ENCODE data around the gene INTS6L.
A peak's percentile ranks its signal among the peaks of the same experiment; 100 is the strongest.
"Not testable (repeated sequence)": the region's sequence is repeated elsewhere in the genome, so short reads cannot be mapped to it uniquely, and the experiment has no call there.

INTS6L gene

DNA sequence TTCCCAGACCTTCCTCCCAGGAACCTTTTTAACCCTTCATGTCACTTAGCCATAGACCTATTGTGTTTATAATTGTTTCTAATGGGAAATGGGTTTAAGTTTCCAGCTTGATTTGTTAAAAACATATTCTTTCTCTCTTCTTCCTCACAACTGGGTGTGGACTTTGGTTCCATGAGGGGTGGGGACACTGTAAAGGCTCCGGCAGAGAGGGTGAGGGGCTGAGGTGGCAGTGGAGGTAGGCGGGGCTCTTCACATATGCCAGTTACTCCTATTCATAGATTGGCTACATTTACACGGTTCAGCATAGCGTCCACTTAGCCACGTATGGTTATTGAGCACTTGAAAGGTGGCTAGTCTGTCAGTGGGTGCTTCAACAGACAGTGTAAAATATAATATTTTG, 7.8 kb downstream of the INTS6L start:
- DNase-seq (ENCODE audit: low spot score), result no peak

DNA sequence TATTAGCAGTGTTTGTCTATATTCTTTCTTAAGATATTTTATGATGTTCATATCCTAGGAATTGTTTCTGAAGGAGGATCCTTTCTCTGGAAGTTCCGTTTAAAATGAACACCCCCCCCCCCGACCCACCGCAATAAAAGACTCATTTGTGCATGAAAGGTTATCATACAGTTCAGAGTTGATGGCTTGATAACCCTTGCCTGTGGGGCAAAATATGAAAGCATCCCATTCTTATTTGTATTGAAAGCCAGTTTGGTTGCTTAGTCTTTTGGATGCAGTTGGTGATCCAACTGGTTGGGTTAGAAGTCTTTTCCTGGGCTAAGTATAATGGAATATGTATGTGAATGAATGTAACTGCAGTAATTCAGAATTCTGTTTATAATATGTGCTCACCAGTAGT, 8.3 kb downstream of the INTS6L start:
- no peak for DNase-seq (ENCODE audit: low spot score)

DNA sequence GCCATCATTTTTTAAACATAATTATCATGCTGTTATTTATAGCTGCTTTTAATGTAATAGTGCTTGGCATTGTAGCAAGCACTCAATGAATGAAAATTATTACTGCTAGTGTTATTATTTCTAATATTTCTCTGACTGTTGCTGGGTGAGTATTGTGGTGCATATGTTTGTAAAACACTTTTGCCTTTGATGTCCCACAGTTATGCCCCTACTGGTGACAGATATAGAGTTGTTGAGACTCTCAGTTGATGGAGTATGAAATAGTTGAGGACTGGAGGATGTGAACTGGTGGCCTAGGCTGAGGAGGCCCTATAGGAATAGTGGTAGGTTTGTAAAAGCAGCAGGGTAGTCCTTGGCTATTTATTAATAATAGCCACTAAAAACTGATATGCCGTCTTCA, 9.6 kb downstream of the INTS6L start:
- DNase-seq (ENCODE audit: low spot score), result no peak

DNA sequence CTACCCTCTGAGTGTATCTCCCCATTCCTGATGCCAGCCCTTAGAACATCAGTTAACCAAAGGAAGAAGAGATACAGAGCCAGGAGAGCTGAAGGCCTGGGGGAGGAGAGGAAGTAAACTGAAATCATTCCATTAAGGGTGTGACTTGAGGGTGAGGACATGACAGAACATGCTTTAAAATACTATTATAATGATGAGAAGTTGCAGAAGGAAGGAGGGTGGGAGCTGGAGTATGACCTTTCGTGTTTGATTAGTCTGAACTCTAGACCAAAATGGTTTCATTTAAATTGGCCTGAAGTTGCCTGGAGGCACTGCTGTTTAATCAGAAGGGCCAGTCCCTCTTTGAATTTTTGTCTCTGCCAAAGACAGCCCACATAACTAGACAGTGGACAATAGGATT, 11.4 kb downstream of the INTS6L start:
- DNase-seq (ENCODE audit: low spot score), result no peak

DNA sequence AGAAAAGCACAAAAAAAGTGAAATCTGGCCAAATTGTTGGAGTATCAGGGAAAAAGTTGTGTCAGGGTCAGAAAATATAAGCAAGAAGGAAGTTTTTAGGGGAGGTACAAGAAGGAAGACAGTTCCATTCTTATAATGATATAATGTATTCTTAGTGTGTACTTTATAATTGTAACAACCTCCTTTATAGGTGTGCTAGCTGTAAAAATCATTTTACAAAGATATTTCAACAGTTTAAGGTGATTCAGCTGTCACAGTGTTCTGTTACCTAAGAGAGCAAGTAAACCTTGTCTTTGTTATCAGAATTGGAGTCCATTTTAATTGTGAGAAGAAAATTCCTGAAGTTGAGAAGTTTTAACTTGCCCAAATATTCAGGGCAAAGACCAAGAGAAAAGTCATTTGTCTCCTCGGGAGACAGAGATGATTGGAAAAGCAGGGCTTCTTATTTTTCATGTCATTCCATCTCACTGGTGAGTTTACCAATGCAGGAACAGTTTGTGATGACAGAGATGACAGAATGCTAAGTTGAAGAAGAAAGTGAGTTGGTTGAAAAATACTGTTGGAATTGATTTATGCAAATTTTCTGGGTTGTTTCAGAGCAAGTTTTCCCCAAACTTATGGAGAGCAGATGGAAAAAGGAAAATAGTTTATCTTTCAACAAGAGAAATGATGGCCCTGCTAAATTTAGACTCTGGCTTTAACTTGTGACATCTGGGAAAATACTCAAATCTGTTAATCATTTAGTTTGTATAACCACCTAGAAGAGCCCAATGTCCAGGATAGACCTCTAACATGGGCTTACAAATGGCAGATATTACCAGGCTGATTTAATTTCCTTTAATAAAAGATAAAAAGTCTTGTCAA, 14.8 kb downstream of the INTS6L start:
- DNase-seq (ENCODE audit: low spot score), result no peak

DNA sequence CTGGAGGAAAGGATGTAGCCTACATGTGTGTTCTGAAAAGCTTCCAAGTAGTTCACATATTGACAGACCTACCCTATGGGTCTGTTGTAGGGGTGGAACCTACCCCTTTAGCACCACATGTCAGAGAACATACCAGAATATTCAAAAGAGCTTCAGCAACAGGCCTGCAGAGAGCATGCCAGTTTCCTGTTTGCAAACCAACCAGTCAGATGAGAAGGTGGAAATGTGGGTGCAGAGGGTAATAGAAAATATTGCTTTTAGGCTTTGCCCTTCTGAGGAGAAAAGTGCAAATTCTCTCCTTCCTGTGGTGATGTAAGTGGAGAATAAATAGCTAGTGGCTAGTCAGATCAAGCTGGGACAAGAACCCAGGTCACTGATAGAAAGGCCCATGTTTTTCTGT, 16.4 kb downstream of the INTS6L start:
- no peak for DNase-seq (ENCODE audit: low spot score)

DNA sequence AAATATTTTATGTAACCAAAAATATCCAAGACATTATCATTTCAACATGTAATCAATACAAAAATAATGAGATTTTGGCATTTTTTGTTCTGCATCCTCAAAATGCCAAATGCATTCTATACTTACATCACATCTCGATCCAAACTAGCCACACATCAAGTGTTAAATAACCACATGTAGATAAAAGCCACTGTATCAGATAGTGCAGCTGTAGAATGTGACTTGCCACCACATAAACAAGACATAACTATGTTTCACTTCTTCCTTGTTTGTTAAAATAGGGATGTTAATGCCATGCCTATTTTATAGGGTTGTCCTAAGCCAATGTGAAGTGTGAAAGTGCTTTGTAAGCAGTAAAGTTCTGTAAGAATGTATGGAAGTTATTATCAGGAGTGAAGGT, 20.9 kb downstream of the INTS6L start:
- DNase-seq (ENCODE audit: low spot score), result no peak

DNA sequence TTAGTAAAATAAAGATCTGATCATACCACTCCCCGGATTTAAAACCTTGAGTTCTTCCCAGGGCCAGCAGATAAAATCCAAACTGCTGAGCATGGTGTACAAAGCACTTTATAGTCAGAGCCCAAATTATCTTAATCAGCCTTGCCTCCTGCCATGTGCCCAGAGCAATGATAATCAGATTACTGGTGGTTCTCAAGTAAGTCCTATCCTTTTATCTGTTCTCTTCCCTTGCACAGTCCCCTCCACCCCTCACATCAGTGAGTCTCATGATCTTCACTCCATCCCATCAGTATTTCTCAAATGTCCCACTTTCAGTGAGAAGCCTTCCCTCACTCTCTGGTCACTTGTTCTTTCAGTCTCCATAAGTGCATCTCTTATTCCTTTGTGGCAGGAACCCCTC, 22.7 kb downstream of the INTS6L start:
- DNase-seq (ENCODE audit: low spot score), result no peak

DNA sequence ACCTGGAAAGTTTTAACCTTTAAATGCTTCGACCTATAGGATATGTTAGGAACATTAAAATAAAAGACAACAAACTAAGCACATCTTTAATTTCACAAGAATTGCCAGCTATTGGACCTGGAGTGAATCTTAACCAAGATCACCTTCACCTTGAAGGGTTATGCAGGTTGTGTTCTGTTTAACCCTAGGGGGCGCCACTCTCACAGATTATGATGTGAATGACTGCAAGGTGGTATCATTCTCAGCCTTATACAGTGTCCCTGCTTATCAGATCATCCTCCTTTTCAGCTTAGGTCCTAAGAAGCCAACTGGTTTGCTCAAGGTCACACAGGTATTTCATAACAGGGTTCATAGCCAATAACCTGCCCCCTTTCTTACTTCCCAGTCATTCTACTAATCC, 23.5 kb downstream of the INTS6L start:
- no peak for DNase-seq (ENCODE audit: low spot score)

DNA sequence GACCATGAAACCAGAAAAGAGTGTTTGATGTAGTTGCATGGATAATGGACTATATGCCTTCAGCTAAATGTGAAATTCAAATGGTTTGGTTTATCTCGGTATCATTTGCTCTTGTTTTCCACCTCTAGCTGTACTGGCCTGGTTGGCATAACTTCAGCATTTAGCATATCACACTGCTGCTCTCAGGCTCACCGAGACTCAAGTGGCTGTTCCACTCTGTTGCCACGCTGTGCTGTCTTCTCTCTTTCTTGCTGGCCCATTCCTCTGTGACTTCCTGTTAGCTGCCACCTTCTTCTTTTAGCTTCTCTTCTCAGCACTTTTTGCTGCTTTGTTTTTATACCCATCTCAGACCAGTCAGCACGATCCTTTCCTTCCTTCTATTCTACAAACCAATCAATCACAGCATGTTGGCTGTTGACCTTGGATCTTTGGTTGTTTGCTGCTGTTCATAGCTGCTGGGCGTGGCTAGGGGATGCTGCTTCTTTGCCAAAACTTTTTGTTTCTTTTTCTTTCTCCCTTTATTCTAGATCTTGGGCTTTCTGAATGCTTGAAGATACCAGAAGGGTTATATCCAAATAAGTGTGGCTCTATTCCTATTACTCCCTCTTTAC, 24.0 kb downstream of the INTS6L start:
- no peak for DNase-seq (ENCODE audit: low spot score)

DNA sequence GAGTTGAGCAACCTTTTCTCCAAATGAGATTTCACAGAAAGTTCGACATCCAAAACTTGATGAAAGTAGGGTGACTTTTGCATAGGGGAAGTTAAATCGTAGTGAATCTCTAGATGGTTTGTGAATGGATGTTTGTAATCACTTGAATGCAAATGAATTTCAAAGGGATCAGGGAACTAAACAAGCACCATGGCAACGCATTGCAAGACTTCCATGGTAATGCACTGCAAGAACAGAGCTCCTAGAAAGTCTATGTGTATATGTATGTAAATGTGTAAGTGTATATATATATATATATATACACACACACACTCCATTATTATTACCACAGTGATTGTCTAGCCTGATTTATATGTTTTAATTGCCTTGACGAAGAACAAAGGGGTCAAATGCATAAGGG, 27.3 kb downstream of the INTS6L start:
- DNase-seq (ENCODE audit: low spot score), result no peak

DNA sequence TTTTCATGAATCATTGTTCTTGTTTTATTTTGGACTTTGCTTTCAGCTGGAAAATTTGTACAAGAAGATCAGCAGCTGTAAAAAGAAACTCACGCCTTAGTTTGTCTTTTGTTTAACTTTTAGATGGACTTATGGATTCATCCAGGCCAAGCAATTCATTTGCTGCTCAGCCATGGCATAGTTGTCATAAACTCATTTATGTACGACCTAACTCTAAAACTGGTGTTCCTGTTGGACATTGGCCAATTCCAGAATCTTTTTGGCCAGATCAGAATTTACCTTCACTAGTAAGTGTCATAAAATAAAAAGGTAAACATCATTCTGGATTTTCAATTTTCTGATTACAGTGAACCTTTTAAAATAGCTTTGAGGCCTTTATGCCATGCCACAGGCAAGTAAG, 29.1 kb downstream of the INTS6L start:
- no peak for DNase-seq (ENCODE audit: low spot score)

DNA sequence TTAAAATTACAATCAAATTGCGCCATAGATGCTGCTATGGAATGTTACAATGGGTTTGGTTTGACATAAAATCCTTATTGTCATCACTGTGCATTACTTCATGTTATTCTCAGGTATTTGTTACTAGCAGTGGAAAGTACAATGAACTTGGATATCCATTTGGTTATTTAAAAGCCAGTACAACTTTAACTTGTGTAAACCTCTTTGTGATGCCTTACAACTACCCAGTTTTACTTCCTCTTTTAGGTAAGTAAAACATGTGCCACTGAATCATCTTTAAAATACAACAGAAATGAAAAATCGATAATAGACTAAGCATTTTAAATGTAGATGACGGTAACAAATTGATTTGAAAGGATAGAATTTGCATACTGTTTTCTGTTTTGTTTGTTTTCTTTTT, 35.6 kb downstream of the INTS6L start:
- no peak for DNase-seq (ENCODE audit: low spot score)

DNA sequence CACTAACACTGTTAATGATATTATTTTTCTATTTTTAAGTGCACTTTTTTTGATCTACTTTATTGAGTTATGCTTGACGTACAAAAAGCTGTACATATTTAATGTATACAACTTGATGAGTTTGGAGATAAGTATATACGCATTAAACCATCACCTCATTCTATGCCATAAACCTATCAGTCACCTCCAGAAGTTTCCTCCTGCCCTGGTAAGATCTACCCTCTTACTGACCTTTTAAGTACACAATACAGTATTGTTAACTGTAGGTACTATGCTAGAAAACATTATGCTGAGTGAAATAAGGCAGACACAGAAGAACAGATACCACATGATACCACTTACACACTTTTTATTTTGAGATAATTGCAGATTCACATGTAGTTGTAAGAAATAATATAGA, 36.9 kb downstream of the INTS6L start:
- DNase-seq (ENCODE audit: low spot score), result no peak

DNA sequence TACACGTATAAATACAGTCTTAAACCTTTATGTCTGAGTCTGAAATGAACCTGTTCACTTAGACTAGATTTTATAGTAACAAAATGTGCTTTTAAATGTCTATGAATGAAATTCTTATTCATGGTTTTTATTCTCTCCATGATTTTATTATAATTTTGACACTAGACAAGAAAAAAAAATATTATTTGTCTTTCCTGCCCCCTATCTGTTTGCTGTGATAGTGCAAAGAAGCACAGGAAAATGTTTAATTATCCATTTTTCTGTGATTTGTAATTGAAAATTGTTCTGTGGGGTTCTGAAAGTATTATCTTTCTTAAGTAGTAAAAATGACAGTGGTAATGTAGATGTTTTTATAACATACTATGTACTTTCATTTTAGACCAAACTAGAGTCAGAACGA, 52.0 kb downstream of the INTS6L start:
- DNase-seq (ENCODE audit: low spot score), result no peak

DNA sequence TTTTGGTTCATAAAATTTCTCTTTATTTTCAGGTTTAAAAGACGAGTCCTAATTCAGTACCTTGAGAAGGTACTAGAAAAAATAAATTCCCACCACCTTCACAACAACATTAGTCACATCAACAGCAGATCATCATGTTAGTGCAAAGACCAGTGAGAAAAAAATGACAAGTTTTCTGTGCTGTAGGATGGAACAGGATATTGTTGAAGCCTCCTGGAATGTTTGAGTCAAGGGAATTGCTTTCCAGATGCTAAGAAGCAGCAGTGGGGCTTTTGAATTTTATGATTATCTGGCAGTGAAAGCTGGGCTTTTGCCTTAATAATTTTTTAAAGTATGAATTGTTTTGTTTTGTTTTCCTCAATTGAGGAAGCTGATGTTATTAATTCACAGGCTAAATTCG, 61.0 kb downstream of the INTS6L start:
- no peak for DNase-seq (ENCODE audit: low spot score)

DNA sequence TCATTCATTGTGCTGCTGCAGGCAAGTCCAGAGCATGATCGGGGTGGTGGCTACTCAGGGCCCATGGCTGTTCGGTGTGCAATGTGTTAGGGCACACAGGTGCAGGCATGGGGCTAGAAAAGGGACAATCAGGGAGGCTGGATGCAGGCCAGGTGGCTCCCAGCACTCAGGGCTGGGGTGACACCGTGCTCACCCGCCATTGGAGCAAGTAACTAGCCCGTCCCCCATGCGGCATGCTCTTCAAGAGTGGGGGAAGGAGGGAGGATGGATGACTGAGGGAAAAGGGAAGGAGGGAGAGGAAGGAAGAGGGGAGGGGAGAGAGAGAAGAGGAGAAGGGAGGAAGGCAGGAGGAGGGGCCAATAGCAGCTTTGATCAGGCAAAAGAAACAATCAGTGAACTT, 64.7 kb downstream of the INTS6L start:
- no peak for DNase-seq (ENCODE audit: low spot score)

DNA sequence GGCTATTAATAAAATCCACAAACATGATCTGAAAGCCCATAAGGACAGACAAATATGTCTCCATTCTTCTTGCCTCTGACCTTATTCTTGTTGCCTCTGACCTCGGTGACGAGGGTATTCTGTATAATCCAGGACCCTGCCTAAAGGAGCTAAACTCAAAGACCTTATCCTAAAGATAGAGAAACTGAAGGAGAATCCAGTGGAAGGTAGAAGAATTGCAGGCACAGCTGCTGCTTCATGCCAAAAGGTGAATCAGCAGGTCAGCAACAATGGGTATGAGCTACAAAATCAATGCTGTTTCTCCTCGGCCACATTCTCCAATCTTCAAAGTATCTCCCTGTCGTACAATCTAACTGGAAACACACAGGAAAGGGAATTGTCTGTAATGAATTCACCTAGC, 71.4 kb downstream of the INTS6L start:
- DNase-seq (ENCODE audit: low spot score), result no peak

DNA sequence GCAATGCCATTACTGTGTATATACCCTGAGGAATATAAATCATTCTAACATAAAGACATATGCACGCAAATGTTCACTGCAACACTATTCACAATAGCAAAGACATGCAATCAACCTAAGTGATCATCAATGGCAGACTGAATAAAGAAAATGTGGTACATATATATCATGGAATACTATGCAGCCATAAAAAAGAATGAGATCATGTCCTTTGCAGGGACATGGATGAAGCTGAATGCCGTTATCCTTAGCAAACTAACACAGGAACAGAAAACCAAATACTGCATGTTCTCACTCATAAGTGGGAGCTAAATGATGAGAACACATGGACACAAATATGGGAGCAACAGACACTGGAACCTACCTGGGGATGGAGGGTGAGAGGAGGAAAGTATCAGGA, 73.6 kb downstream of the INTS6L start:
- DNase-seq (ENCODE audit: low spot score), result not testable (repeated sequence)

DNA sequence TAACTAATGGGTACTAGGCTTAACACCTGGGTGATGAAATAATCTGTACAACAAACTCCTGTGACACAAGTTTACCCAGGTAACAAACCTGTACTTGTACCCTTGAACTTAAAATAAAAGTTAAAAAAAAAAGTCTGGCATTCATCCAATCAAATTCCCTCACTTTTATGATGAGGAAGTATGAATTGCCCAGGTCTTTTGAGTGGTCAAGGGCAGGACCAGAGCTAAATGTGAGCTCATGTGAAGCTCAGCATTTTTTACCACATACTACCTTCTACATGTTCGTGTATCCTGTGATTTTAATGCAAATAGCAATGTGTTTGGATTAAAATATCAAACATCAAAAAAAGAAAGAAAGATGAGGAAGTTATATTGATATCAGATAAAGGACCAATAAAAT, 74.0 kb downstream of the INTS6L start:
- DNase-seq (ENCODE audit: low spot score), result not testable (repeated sequence)

DNA sequence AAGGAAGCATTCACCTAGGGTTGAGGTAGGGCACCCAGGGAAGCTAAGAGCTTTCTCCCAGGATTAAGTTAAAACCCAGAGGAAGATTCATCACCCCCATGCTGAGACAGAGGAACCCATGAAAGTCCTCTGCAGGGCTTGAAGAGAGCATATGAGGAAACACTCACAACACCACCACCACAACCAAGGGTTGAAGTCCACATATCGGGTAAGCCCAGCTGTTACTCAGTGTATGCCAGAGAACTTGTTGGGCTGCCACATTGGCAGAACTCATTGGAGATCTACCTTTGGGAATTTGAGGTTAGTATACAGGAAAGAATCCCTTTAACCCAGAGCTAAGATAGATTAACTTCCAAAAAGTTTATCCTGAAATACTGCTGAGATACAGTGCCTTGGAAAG, 75.1 kb downstream of the INTS6L start:
- DNase-seq (ENCODE audit: low spot score), result no peak

DNA sequence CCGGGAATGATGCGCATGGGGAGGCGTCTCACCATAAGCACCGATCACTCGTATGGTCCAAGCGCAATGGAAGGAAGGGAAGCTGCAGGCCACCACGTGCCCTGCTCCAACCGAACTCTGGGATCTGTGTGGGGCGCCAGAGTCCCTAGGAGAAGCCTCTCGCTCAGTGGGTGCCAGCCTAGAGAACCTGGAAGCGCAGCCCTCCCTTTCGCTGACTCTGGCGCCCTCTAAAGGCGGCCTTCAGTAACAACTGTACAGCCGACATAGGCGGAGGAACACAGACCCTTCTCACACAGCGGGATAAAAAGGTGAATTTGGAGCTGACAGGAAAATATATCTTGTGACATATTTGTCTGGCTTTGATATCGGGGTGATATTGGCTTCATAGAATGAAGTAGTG, 76.0 kb downstream of the INTS6L start:
- peak; percentile 20 for DNase-seq (ENCODE audit: low spot score)

DNA sequence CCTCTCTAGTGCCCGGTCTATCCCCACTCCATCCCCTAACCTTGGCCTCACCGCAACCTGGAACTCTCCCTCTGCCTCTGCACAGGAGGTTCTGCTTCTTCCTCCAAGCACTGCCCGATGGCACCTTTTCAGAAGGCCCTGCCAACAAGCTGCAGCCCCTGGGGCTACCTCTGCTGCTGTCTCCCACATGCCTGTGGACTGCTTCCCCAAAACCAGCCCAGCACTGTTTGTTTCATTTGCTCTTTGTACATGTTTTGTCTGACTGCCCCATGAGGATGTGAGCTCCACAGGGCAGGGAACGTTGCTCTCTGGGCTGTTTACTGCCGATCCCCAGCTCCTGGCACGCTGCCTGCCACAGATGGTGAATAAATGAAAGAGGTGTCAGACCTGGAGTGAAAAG, 85.4 kb downstream of the INTS6L start:
- DNase-seq (ENCODE audit: low spot score), result no peak
